ENCODE results near the gene FMN1. TPM values are rescaled to one million over a fixed set of nuclear protein-coding genes. Genes with fewer than 3 reads are reported as not detected.
A peak's percentile ranks its signal among the peaks of the same experiment; 100 is the strongest.

Gene FMN1
- total RNA-seq, 2 donors from 2014 or later = 0.60 to 1.1 TPM

GRCh38 chr15:32730677-32731654 lies 463.5 kb downstream of the FMN1 start:
- Mint-ChIP-seq H3K27ac (no peak overlapping the region), H3K4me1 (peaks cover 12% of the 10 kb centered on the region), H3K36me3 (ENCODE audit: low read depth) (no peaks in the 10 kb centered on the region), H3K9me3 (peaks cover 5% of the 10 kb centered on the region), H3K27me3 (ENCODE audit: insufficient read depth) (peaks cover 16% of the 10 kb centered on the region), H3K4me3 (no peak overlapping the region)
- H3K9me3 ChIP-seq (ENCODE audit: control insufficient read depth, low read length) = no peaks in the 10 kb centered on the region
- no peaks in the 10 kb centered on the region for H3K4me1 ChIP-seq (ENCODE audit: control insufficient read depth, insufficient read depth, low read length)
- H3K9ac ChIP-seq (ENCODE audit: extremely low read depth, low read length, poor library complexity, severe bottlenecking) = no peak overlapping the region
- peak; percentile 91 for DNase-seq
- H3K27me3 ChIP-seq (ENCODE audit: control insufficient read depth, insufficient read depth, low read length, poor library complexity, severe bottlenecking) = no peaks in the 10 kb centered on the region
- 70 to 76% methylated on average over 17 to 27 of the region's 27 CpGs for WGBS, 2 experiments (ENCODE audit: insufficient coverage in 1 of 2, insufficient read length in 1 of 2)
- TF ChIP-seq CTCF (conservative IDR thresholded peaks at IDR 0.05) = no peak
- H3K36me3 ChIP-seq (ENCODE audit: control insufficient read depth, insufficient read depth, low read length) = no peaks in the 10 kb centered on the region
- H3K4me3 ChIP-seq (ENCODE audit: low read length) = no peak overlapping the region
- H3K27ac ChIP-seq (ENCODE audit: low read depth, low read length) = no peak overlapping the region

GRCh38 chr15:32729700-32730395 lies 464.7 kb downstream of the FMN1 start:
- H3K27me3 Mint-ChIP-seq (ENCODE audit: insufficient read depth) = peaks cover 18% of the 10 kb centered on the region
- 92 to 94% methylated on average over 8 to 10 of the region's 10 CpGs for WGBS, 2 experiments (ENCODE audit: insufficient coverage in 1 of 2, insufficient read length in 1 of 2)

More at GRCh38 chr15:32729700-32730395, 464.7 kb downstream of the FMN1 start:
- Histone ChIP-seq H3K4me3 (ENCODE audit: low read length) (no peak overlapping the region), H3K36me3 (ENCODE audit: control insufficient read depth, insufficient read depth, low read length) (no peaks in the 10 kb centered on the region), H3K9me3 (ENCODE audit: control insufficient read depth, low read length) (no peaks in the 10 kb centered on the region), H3K4me1 (ENCODE audit: control insufficient read depth, insufficient read depth, low read length) (no peaks in the 10 kb centered on the region), H3K27ac (ENCODE audit: low read depth, low read length) (no peak overlapping the region), H3K9ac (ENCODE audit: extremely low read depth, low read length, poor library complexity, severe bottlenecking) (no peak overlapping the region), H3K27me3 (ENCODE audit: control insufficient read depth, insufficient read depth, low read length, poor library complexity, severe bottlenecking) (no peaks in the 10 kb centered on the region)
- no peak for DNase-seq
- Mint-ChIP-seq H3K9me3 (peaks cover 5% of the 10 kb centered on the region), H3K27ac (no peak overlapping the region), H3K4me1 (peaks cover 10% of the 10 kb centered on the region), H3K36me3 (ENCODE audit: low read depth) (no peaks in the 10 kb centered on the region), H3K4me3 (no peak overlapping the region)
- TF ChIP-seq CTCF (conservative IDR thresholded peaks at IDR 0.05) = no peak

Measured in endodermal cell (in vitro differentiated cells).